HCT116 (cell line): ENCODE results near the gene KLF16. TPM values are rescaled to one million over a fixed set of nuclear protein-coding genes. Genes with fewer than 3 reads are reported as not detected.
A peak's percentile ranks its signal among the peaks of the same experiment; 100 is the strongest.

Experiments used
- ATAC-seq: fragments of 200-7000 bp; cut with Tn5 transposase; 2 replicates; pipeline ENCODE4 v1.9.1; 2020; ENCODE audit warnings: mild to moderate bottlenecking, moderate library complexity
- BruUV-seq: library from RNA; stranded (reverse); fragments of 400-500 nt; replicated peaks from 2 replicates; lab custom pipeline; 2021; lab: Mats Ljungman, UMichigan
- CTCF ChIA-PET: fragments of 300-600 bp; sonication (Branson Sonifier 250); formaldehyde crosslinking; loops from one replicate; lab custom pipeline; 2021; ENCODE audit warnings: antibody characterized with exemption; lab: Charles Lee
- POLR2A ChIA-PET: fragments of 300-600, 350-600 bp; sonication (Branson Sonifier 250); formaldehyde crosslinking; loops from one replicate; lab custom pipeline; 2021; ENCODE audit warnings: antibody characterized with exemption; lab: Charles Lee
- RAD21 ChIA-PET, 2 experiments: fragments of 300-600 bp; sonication (Branson Sonifier 250); formaldehyde crosslinking; loops; one replicate each; lab custom pipeline; 2023; ENCODE audit warnings: low total read pairs in 2 of 2; ENCODE audit not compliant: uncharacterized antibody in 2 of 2, unreplicated experiment in 2 of 2, low non-redundant PET in 1 of 2; lab: Charles Lee
- DNase-seq: peaks from one replicate; pipeline ENCODE4 v3.0.0-alpha.2; 2010; ENCODE audit warnings: low read depth, low spot score
- H2AFZ ChIP-seq: fragments of 200-600 bp; shearing (Covaris generic), sonication (generic); 2 replicates; pipeline ENCODE4 v1.6.1; 2017; ENCODE audit warnings: low read depth, mixed run types, mixed read lengths, antibody characterized with exemption, low read length; ENCODE audit not compliant: poor library complexity, severe bottlenecking
- H3K27ac ChIP-seq: 2 replicates; pipeline ENCODE4 v1.5.1; 2012; ENCODE audit warnings: low read depth, low read length
- H3K27me3 ChIP-seq: fragments of 200-600 bp; sonication (generic); 2 replicates; pipeline ENCODE4 v1.6.1; 2016; ENCODE audit warnings: mixed run types, low read length, mixed read lengths; ENCODE audit not compliant: insufficient read depth
- H3K36me3 ChIP-seq, 2 experiments: fragments of 200-500 bp in 1 of 2; fragments of 200-600 bp in 1 of 2; sonication (Bioruptor generic) in 1 of 2; sonication (generic) in 1 of 2; 2 replicates each; pipeline versions ENCODE4 v1.5.1 to v1.6.1; 2014 to 2016; ENCODE audit warnings: low read length in 2 of 2, inconsistent platforms in 1 of 2, mixed read lengths in 1 of 2, mixed run types in 1 of 2; ENCODE audit not compliant: insufficient read depth in 2 of 2, control insufficient read depth in 1 of 2
- H3K4me1 ChIP-seq, 2 experiments: fragments of 200-600 bp in 1 of 2; sonication (generic) in 1 of 2; 2 replicates each; pipeline versions ENCODE4 v1.5.1 to v1.6.1; 2012 to 2017; ENCODE audit warnings: low read length in 2 of 2, inconsistent platforms in 1 of 2, mild to moderate bottlenecking in 1 of 2, mixed read lengths in 1 of 2, mixed run types in 1 of 2, moderate library complexity in 1 of 2; ENCODE audit not compliant: insufficient read depth in 2 of 2, control insufficient read depth in 1 of 2
- H3K4me2 ChIP-seq: fragments of 200-600 bp; sonication (generic); 2 replicates; pipeline ENCODE4 v1.6.1; 2017; ENCODE audit warnings: mixed run types, low read length, mixed read lengths
- H3K4me3 ChIP-seq, 2 experiments: fragments of 200-600 bp in 1 of 2; sonication (generic) in 1 of 2; replicated peaks in 1 of 2; 2 replicates each; pipeline ENCODE4 v1.5.1; 2011 to 2016; ENCODE audit warnings: low read length in 2 of 2, control low read depth in 1 of 2, low read depth in 1 of 2, mild to moderate bottlenecking in 1 of 2, mixed read lengths in 1 of 2, mixed run types in 1 of 2
- H3K79me2 ChIP-seq: fragments of 200-600 bp; sonication (generic); 2 replicates; pipeline ENCODE4 v1.6.1; 2017; ENCODE audit warnings: mild to moderate bottlenecking, mixed run types, low read length, moderate library complexity, mixed read lengths; ENCODE audit not compliant: insufficient read depth
- H3K9ac ChIP-seq: fragments of 200-600 bp; sonication (generic); 2 replicates; pipeline ENCODE4 v1.6.1; 2016; ENCODE audit warnings: low read length, mixed read lengths
- H3K9me2 ChIP-seq: fragments of 200-600 bp; sonication (generic), shearing (Covaris generic); 2 replicates; pipeline ENCODE4 v1.6.1; 2017; ENCODE audit warnings: mixed run types, mild to moderate bottlenecking, moderate library complexity; ENCODE audit not compliant: insufficient read depth
- H3K9me3 ChIP-seq, 2 experiments: fragments of 200-500 bp in 1 of 2; fragments of 200-600 bp in 1 of 2; sonication (Bioruptor generic) in 1 of 2; sonication (generic) in 1 of 2; 2 replicates each; pipeline ENCODE4 v1.6.1; 2014 to 2017; ENCODE audit warnings: low read length in 2 of 2, mixed read lengths in 2 of 2, inconsistent platforms in 1 of 2, low read depth in 1 of 2, mild to moderate bottlenecking in 1 of 2, mixed run types in 1 of 2, moderate library complexity in 1 of 2; ENCODE audit not compliant: control insufficient read depth in 1 of 2, insufficient read depth in 1 of 2
- H4K20me1 ChIP-seq: fragments of 200-600 bp; sonication (generic), shearing (Covaris generic); 2 replicates; pipeline ENCODE4 v1.6.1; 2017; ENCODE audit warnings: mixed run types, mild to moderate bottlenecking, moderate library complexity; ENCODE audit not compliant: insufficient read depth
- CEBPB ChIP-seq: IDR thresholded peaks from 2 replicates; pipeline ENCODE4 v1.6.1; 2012; ENCODE audit warnings: low read depth
- EZH2 ChIP-seq: fragments of 200-600 bp; sonication (generic); IDR thresholded peaks from 2 replicates; pipeline ENCODE4 v1.6.1; 2017; ENCODE audit warnings: antibody characterized with exemption, mixed run types
- EZH2phosphoT487 ChIP-seq: fragments of 200-600 bp; IDR thresholded peaks from 2 replicates; pipeline ENCODE4 v1.6.1; 2018; ENCODE audit warnings: antibody characterized with exemption, borderline replicate concordance
- FOSL1 ChIP-seq: IDR thresholded peaks from 2 replicates; pipeline ENCODE4 v1.6.1; 2012; ENCODE audit warnings: low read depth
- POLR2A ChIP-seq: IDR thresholded peaks from 2 replicates; pipeline ENCODE4 v1.7.0; 2011; ENCODE audit warnings: borderline replicate concordance; ENCODE audit not compliant: insufficient read depth, insufficient read length; ENCODE audit errors: extremely low read depth
- RAD21 ChIP-seq: IDR thresholded peaks from 2 replicates; pipeline ENCODE4 v1.6.1; 2012; ENCODE audit warnings: low read depth, mild to moderate bottlenecking
- SIN3A ChIP-seq: IDR thresholded peaks from 2 replicates; pipeline ENCODE4 v1.6.1; 2012; ENCODE audit warnings: low read depth
- SP1 ChIP-seq: IDR thresholded peaks from 2 replicates; pipeline ENCODE4 v1.6.1; 2012; ENCODE audit warnings: low read depth
- SRF ChIP-seq: IDR thresholded peaks from 2 replicates; pipeline ENCODE4 v1.6.1; 2012; ENCODE audit warnings: low read depth
- intact Hi-C: fragments of 100-400 bp; cut with micrococcal nuclease; formaldehyde crosslinking; loops from 2 replicates; pipeline ENCODE4 v1.10.0; 2022
- total RNA-seq: library from RNA; stranded (reverse); gene quantifications from one replicate; pipeline ENCODE4 v1.2.1, GENCODE V29; 2021; ENCODE audit not compliant: unreplicated experiment
- TF ChIP-seq, protein P1 (sequence below), 3 experiments: fragments of 200-600 bp in 1 of 3; sonication (generic) in 1 of 3; IDR thresholded peaks in 2 of 3; conservative IDR thresholded peaks in 1 of 3; 2 replicates each; pipeline ENCODE4 v1.5.1; 2012 to 2017; ENCODE audit warnings: low read depth in 2 of 3, low read length in 2 of 3, antibody characterized with exemption in 1 of 3, borderline replicate concordance in 1 of 3, control low read depth in 1 of 3, mild to moderate bottlenecking in 1 of 3, mixed read lengths in 1 of 3, mixed run types in 1 of 3, moderate library complexity in 1 of 3; ENCODE audit not compliant: insufficient read depth in 1 of 3

The KLF16 gene
- total RNA-seq, 1 experiment from 2014 or later = 64.3 TPM

DNA sequence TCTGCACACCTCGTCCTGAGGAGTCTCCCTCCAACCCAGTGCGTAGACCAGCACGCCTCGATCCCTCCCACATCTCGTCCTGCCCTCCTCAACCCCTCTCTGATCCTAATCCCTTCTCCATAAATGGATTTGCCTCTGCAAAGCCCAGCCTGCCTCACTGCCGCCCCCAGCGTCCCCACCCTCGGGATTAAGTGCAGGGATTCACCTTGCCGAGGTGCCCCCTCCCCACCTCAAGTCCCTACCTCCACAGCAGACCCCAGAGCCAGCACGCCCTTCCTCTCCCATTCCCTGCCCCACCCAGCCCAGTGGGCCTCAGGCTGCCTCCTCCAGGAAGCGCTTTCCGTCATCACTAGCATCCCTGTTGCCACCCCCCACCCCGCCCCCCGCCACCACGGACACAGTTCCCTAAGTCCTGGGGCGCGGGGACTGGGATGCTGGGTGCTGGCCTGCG, 4.0 kb downstream of the KLF16 start:
- no peaks in the 10 kb centered on the region for H3K27me3 ChIP-seq
- peaks cover 83% of the 10 kb centered on the region for H3K79me2 ChIP-seq
- H4K20me1 ChIP-seq = peaks cover 7% of the 10 kb centered on the region; the same call in 1 of the 2 replicates
- peaks cover 65 to 79% of the 10 kb centered on the region in 2 experiments for H3K4me1 ChIP-seq
- H3K36me3 ChIP-seq = peaks cover 0 to 6% of the 10 kb centered on the region in 2 experiments; a peak in 1 of 4 replicates
- intact Hi-C loops = no loop called here
- RAD21 ChIA-PET = no interaction called here
- H3K4me3 ChIP-seq = no peak overlapping the region
- BruUV-seq = no TSS peak
- no peak overlapping the region for H2AFZ ChIP-seq
- no peaks in the 10 kb centered on the region for H3K9me3 ChIP-seq
- POLR2A ChIA-PET = no interaction called here
- peak overlapping the region; percentile 91 for H3K4me2 ChIP-seq
- peak overlapping the region; percentile 62; the same call in 1 of the 2 replicates for H3K27ac ChIP-seq
- H3K9me2 ChIP-seq = no peaks in the 10 kb centered on the region
- CTCF ChIA-PET = no interaction called here
- ATAC-seq (no peak), DNase-seq (no peak)
- peak overlapping the region; percentile 97; the same call in 1 of the 2 replicates for H3K9ac ChIP-seq
- no peak for TF ChIP-seq EZH2

DNA sequence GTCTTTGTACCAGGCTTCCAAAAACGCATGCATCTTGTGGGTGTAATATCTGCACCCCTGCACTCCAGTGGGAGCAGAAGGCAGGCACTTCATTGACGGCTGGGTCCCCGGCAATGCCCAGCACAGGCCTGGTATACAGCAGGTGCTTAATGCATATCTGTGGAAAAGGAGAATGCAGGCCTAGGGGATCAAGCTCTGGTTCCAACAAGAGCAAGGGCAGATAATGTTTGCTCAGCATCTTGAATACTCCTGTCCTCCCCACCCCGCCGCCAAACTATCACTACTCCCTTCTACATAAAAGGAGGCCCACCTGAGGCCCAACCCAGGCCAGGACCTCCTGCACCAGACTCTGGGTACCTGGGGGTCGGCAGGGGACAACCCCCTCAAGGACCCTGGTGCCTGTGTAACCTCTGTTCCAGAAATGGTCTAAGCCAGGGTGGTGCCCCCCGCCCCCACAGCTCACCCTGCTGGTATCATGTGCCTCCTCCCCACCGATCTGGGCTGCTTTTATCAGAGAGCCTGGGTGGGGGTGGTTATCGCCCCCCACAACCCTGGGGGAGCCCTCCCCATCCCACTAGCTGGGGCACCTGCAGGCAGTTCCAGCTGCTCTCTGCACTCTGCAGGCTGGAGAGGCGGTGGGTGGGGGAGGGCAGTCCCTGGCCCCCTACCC, 4.8 kb downstream of the KLF16 start:
- no peak for ATAC-seq
- peak overlapping the region; percentile 97; the same call in 1 of the 2 replicates for H3K9ac ChIP-seq
- H3K27ac ChIP-seq = peak overlapping the region; percentile 62
- peaks cover 0 to 12% of the 10 kb centered on the region in 2 experiments; a peak in 1 of 4 replicates for H3K36me3 ChIP-seq
- H3K27me3 ChIP-seq = no peaks in the 10 kb centered on the region
- intact Hi-C loops = no loop called here
- H3K9me3 ChIP-seq = no peaks in the 10 kb centered on the region
- no peaks in the 10 kb centered on the region for H3K9me2 ChIP-seq
- peaks cover 91% of the 10 kb centered on the region for H3K79me2 ChIP-seq
- DNase-seq = no peak
- no peak for TF ChIP-seq RAD21
- TF ChIP-seq CEBPB = no peak
- no peak for TF ChIP-seq SP1
- TF ChIP-seq EZH2phosphoT487 = no peak
- TF ChIP-seq SRF = no peak
- TF ChIP-seq SIN3A = no peak
- no peak for TF ChIP-seq POLR2A
- TF ChIP-seq, protein P1, sequence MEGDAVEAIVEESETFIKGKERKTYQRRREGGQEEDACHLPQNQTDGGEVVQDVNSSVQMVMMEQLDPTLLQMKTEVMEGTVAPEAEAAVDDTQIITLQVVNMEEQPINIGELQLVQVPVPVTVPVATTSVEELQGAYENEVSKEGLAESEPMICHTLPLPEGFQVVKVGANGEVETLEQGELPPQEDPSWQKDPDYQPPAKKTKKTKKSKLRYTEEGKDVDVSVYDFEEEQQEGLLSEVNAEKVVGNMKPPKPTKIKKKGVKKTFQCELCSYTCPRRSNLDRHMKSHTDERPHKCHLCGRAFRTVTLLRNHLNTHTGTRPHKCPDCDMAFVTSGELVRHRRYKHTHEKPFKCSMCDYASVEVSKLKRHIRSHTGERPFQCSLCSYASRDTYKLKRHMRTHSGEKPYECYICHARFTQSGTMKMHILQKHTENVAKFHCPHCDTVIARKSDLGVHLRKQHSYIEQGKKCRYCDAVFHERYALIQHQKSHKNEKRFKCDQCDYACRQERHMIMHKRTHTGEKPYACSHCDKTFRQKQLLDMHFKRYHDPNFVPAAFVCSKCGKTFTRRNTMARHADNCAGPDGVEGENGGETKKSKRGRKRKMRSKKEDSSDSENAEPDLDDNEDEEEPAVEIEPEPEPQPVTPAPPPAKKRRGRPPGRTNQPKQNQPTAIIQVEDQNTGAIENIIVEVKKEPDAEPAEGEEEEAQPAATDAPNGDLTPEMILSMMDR (IDR thresholded peaks at IDR 0.05 in 2 of 3, conservative IDR thresholded peaks at IDR 0.05 in 1 of 3; ENCODE audit: borderline replicate concordance in 1 of 3, insufficient read depth in 1 of 3, low read depth in 2 of 3, low read length in 2 of 3) = no peak
- TF ChIP-seq FOSL1 = no peak
- H3K4me1 ChIP-seq = peaks cover 73 to 84% of the 10 kb centered on the region in 2 experiments
- CTCF ChIA-PET = no interaction called here
- POLR2A ChIA-PET = interaction anchor here (1.4 kb wide), 1 partner anchor 10 kb away, joined by 3 read pairs; the partner anchor contains the start of gene REXO1
- no peak overlapping the region for H2AFZ ChIP-seq
- peaks cover 7% of the 10 kb centered on the region; the same call in 1 of the 2 replicates for H4K20me1 ChIP-seq
- H3K4me2 ChIP-seq = peak overlapping the region; percentile 91
- no TSS peak for BruUV-seq
- RAD21 ChIA-PET = no interaction called here
- no peak overlapping the region for H3K4me3 ChIP-seq
